ENCODE data around the gene EBF3.

EBF3 gene

DNA sequence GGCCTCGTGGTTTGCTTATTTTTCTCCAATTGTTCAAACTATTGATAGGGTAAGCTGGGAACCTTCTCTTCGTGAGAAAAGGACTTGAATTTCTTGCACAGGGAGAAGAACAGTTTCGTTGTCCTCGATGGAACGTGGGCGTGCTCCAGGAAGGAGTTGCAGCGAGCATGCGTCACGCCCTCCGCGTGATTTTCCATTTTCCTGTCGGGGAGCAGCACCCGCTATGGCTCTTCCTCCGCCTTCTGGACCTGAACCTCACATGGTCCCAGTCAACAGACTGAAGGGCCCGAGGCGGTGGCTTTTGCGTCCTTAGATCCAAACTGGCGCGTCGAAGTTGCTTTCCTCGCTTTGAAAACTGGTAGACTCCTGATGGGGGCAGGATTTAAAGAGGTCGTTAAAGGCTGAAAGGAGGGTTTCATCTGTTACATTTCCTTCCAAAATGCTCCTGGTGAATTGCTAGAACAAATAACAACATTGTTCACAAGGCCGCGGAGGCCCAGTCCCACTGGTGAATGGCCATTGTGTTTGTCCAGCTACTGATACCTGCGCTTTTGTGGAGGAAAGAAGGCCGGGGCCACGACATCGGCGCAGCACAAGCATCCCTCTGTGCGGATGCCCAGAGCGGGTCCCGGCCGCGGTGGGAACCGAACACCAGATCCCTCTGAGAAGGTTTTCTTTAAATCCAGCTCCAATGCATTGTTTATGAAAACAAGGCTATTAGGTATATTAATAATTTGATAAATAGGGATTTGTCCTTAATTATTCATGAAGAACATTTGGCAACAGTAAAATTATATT lies 75.9 kb downstream of the EBF3 start:
- ChIA-PET CTCF (interaction anchor here (0.8 to 4.7 kb wide), 6 partner anchors 10 to 292 kb away, joined by 3 to 24 read pairs (median 4); no protein-coding TSS in a partner anchor), POLR2A (no interaction called here)
- TF ChIP-seq, protein P1, sequence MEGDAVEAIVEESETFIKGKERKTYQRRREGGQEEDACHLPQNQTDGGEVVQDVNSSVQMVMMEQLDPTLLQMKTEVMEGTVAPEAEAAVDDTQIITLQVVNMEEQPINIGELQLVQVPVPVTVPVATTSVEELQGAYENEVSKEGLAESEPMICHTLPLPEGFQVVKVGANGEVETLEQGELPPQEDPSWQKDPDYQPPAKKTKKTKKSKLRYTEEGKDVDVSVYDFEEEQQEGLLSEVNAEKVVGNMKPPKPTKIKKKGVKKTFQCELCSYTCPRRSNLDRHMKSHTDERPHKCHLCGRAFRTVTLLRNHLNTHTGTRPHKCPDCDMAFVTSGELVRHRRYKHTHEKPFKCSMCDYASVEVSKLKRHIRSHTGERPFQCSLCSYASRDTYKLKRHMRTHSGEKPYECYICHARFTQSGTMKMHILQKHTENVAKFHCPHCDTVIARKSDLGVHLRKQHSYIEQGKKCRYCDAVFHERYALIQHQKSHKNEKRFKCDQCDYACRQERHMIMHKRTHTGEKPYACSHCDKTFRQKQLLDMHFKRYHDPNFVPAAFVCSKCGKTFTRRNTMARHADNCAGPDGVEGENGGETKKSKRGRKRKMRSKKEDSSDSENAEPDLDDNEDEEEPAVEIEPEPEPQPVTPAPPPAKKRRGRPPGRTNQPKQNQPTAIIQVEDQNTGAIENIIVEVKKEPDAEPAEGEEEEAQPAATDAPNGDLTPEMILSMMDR (IDR thresholded peaks at IDR 0.05; ENCODE audit: control extremely low read depth, extremely low read depth, low read depth, missing control alignments), result no peak
- no peak for DNase-seq (ENCODE audit: extremely low spot score)

- ChIA-PET CTCF (interaction anchor here (4.7 kb wide), 1 partner anchor 9 kb away, joined by 24 read pairs; no protein-coding TSS in a partner anchor), POLR2A (no interaction called here)
- no peak for DNase-seq (ENCODE audit: extremely low spot score)
- TF ChIP-seq, protein P1 (IDR thresholded peaks at IDR 0.05; ENCODE audit: control extremely low read depth, extremely low read depth, low read depth, missing control alignments), result no peak
These were observed 76.6 kb downstream of the EBF3 start for GRCh38 chr10:129887381-129887905.

GRCh38 chr10:129886263-129886662 lies 77.8 kb downstream of the EBF3 start:
- TF ChIP-seq, protein P1 (IDR thresholded peaks at IDR 0.05; ENCODE audit: control extremely low read depth, extremely low read depth, low read depth, missing control alignments), result no peak
- DNase-seq (ENCODE audit: extremely low spot score), result no peak
- ChIA-PET CTCF (interaction anchor here (4.7 kb wide), 1 partner anchor 8 kb away, joined by 24 read pairs; no protein-coding TSS in a partner anchor), POLR2A (no interaction called here)

GRCh38 chr10:129885526-129885925 lies 78.5 kb downstream of the EBF3 start:
- DNase-seq (ENCODE audit: extremely low spot score), result no peak
- CTCF ChIA-PET, result interaction anchor here (1.0 to 4.7 kb wide), 2 partner anchors 7 to 222 kb away, joined by 3 to 24 read pairs; no protein-coding TSS in a partner anchor
- TF ChIP-seq, protein P1 (IDR thresholded peaks at IDR 0.05; ENCODE audit: control extremely low read depth, extremely low read depth, low read depth, missing control alignments), result no peak
- POLR2A ChIA-PET, result no interaction called here

DNA sequence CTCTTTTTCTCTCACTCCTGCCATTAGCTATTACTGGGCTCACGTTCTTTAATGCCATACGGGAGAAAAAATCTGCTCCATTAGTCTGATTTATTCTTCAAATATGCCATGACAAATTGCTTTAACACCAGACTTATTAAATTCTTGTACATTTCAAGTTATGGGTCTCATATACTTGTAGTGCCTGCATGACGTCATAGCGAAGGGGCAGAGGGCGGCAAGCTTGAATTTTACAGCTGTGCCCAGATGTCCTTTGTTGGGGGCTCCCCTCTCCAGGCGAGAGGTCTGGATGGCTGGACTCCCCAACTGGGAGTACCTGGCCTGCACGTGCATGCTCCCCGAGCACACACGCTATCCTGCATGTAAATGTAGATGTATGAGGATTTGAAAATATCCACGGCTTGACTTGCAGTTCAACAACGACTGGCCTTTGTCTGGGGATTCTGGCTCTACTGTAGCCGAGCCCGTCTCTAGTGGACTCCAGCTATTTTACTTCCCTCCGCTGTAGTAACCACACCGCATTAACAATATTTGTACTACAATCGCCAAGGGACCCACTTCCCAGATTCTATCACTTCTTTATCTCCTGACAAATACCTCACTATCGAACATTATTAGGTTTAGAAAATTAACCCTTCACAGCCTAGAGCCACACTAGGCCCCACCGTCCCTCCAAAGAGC lies 79.5 kb downstream of the EBF3 start:
- TF ChIP-seq, protein P1 (IDR thresholded peaks at IDR 0.05; ENCODE audit: control extremely low read depth, extremely low read depth, low read depth, missing control alignments), result no peak
- POLR2A ChIA-PET, result no interaction called here
- DNase-seq (ENCODE audit: extremely low spot score), result no peak
- CTCF ChIA-PET, result no interaction called here

DNA sequence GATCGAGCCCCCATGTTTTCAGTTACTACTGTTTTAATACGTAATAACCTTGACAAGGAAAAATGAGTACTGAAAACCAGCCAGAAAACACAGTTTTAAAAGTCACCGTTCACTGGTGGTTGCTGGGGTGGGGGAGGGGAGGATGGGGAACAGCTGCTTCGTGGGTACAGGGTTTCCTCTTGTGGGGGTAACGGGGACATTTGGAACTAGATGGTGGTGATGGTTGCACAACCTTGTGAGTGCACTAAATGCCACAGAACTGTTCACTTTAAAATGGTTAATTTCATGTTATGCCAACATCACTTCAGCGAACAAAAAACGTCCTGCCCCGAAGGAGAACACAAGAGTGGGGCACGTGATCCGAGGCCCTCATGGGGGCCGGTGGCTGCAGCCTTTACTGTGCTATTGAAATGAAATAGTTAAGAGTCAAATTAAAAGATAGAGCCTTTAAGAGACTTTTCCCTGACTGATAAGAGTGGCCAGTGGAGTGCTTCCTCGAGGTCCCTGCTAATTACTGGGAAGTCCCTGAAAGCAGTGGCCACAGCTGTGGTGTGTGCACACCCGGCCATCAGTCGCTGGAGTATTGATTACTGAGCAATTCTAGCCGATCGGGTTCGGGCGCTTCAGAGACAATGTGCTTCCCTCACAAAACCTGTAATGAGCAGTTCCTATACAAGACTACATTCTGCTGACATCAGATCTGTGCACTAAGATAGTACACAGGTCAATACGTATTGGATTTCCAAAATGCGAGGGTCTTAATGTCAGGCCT lies 80.3 kb downstream of the EBF3 start:
- POLR2A ChIA-PET, result no interaction called here
- no peak for DNase-seq (ENCODE audit: extremely low spot score)
- TF ChIP-seq, protein P1 (IDR thresholded peaks at IDR 0.05; ENCODE audit: control extremely low read depth, extremely low read depth, low read depth, missing control alignments), result no peak
- CTCF ChIA-PET, result no interaction called here
